SK-N-SH (cell line): ENCODE measurements around the gene MROH7. TPM values are rescaled to one million over a fixed set of nuclear protein-coding genes. Genes with fewer than 3 reads are reported as not detected.
A peak's percentile ranks its signal among the peaks of the same experiment; 100 is the strongest.

ENCODE experiments used
- CTCF ChIA-PET: fragments of 300-600, 350-600 bp; formaldehyde crosslinking; extraction: SDS; loops from one replicate; lab custom pipeline; 2021; lab: Yijun Ruan, JAX
- POLR2A ChIA-PET: fragments of 350-600 bp; sonication (Branson Sonifier 250); formaldehyde crosslinking; extraction: SDS; loops from one replicate; lab custom pipeline; 2020; ENCODE audit warnings: antibody characterized with exemption, inconsistent platforms; lab: Yijun Ruan, JAX
- DNase-seq: peaks from one replicate; pipeline ENCODE4 v3.0.0; 2012
- H2AFZ ChIP-seq: fragments of 200-600 bp; sonication (generic); 2 replicates; pipeline ENCODE4 v1.8.1; 2016; ENCODE audit warnings: antibody characterized with exemption, mild to moderate bottlenecking, low read depth
- H3F3A ChIP-seq: fragments of 200-600 bp; sonication (generic); replicated peaks from 2 replicates; pipeline ENCODE3; 2016; ENCODE audit warnings: antibody characterized with exemption, mild to moderate bottlenecking; ENCODE audit not compliant: insufficient read depth
- H3K27ac ChIP-seq, 2 experiments: fragments of 200-500 bp in 1 of 2; fragments of 200-600 bp in 1 of 2; sonication (Bioruptor generic) in 1 of 2; sonication (generic), shearing (Covaris generic) in 1 of 2; 2 replicates each; pipeline versions ENCODE4 v1.5.1 to v1.6.1; 2014 to 2016; ENCODE audit warnings: low read depth in 2 of 2, inconsistent platforms in 1 of 2, low read length in 1 of 2, mild to moderate bottlenecking in 1 of 2, mixed read lengths in 1 of 2
- H3K27me3 ChIP-seq: fragments of 200-600 bp; sonication (generic), shearing (Covaris generic); 2 replicates; pipeline ENCODE4 v1.6.1; 2016; ENCODE audit warnings: mixed run types; ENCODE audit not compliant: insufficient read depth
- H3K36me3 ChIP-seq, 2 experiments: fragments of 200-500 bp in 1 of 2; fragments of 200-600 bp in 1 of 2; sonication (Bioruptor generic) in 1 of 2; sonication (generic) in 1 of 2; replicated peaks in 1 of 2; 2 replicates each; pipeline versions ENCODE3 to v1.5.1; 2014 to 2016; ENCODE audit warnings: low read length in 1 of 2, mild to moderate bottlenecking in 1 of 2; ENCODE audit not compliant: insufficient read depth in 2 of 2, control insufficient read depth in 1 of 2
- H3K4me1 ChIP-seq, 2 experiments: fragments of 200-500 bp in 1 of 2; fragments of 200-600 bp in 1 of 2; sonication (Bioruptor generic) in 1 of 2; sonication (generic), shearing (Covaris generic) in 1 of 2; 2 replicates each; pipeline versions ENCODE4 v1.5.1 to v1.6.1; 2014 to 2016; ENCODE audit warnings: low read depth in 1 of 2, low read length in 1 of 2, mixed run types in 1 of 2; ENCODE audit not compliant: insufficient read depth in 2 of 2, control insufficient read depth in 1 of 2
- H3K4me2 ChIP-seq: fragments of 200-600 bp; sonication (generic), shearing (Covaris generic); 2 replicates; pipeline ENCODE4 v1.6.1; 2017; ENCODE audit warnings: mixed run types
- H3K4me3 ChIP-seq, 2 experiments: fragments of 200-500 bp in 1 of 2; fragments of 200-600 bp in 1 of 2; sonication (Bioruptor generic) in 1 of 2; sonication (generic), shearing (Covaris generic) in 1 of 2; 2 replicates each; pipeline versions ENCODE4 v1.5.1 to v1.8.1; 2014 to 2016; ENCODE audit warnings: low read depth in 2 of 2, inconsistent platforms in 1 of 2, low read length in 1 of 2, mild to moderate bottlenecking in 1 of 2, mixed read lengths in 1 of 2, moderate library complexity in 1 of 2
- H3K79me2 ChIP-seq: fragments of 200-600 bp; sonication (generic); 2 replicates; pipeline ENCODE4 v1.8.1; 2017; ENCODE audit warnings: mild to moderate bottlenecking; ENCODE audit not compliant: insufficient read depth
- H3K9ac ChIP-seq: fragments of 200-600 bp; sonication (generic); 2 replicates; pipeline ENCODE4 v1.6.1; 2017; ENCODE audit warnings: mixed run types
- H3K9me2 ChIP-seq: fragments of 200-600 bp; sonication (generic); 2 replicates; pipeline ENCODE4 v1.6.1; 2017; ENCODE audit warnings: mixed run types
- H3K9me3 ChIP-seq: fragments of 200-600 bp; sonication (generic); 2 replicates; pipeline ENCODE4 v1.6.1; 2017; ENCODE audit warnings: mixed run types, mild to moderate bottlenecking, moderate library complexity
- H4K20me1 ChIP-seq: fragments of 200-600 bp; sonication (generic); 2 replicates; pipeline ENCODE4 v1.6.1; 2017; ENCODE audit warnings: mild to moderate bottlenecking, mixed run types; ENCODE audit not compliant: insufficient read depth
- POLR2AphosphoS5 ChIP-seq: IDR thresholded peaks from 2 replicates; pipeline ENCODE4 v1.6.1; 2012; ENCODE audit warnings: low read depth, low read length
- RAD21 ChIP-seq: IDR thresholded peaks from 2 replicates; pipeline ENCODE4 v1.6.1; 2012; ENCODE audit warnings: mild to moderate bottlenecking, low read length
- SMC3 ChIP-seq: IDR thresholded peaks from 2 replicates; pipeline ENCODE4 v1.6.1; 2012; ENCODE audit warnings: low read depth, low read length, improper control_type of control experiment
- TAF1 ChIP-seq: IDR thresholded peaks from 2 replicates; pipeline ENCODE4 v1.6.1; 2012; ENCODE audit warnings: low read depth, mild to moderate bottlenecking, low read length, moderate library complexity, borderline replicate concordance
- TCF12 ChIP-seq: IDR thresholded peaks from 2 replicates; pipeline ENCODE4 v1.4.0; 2012
- TEAD4 ChIP-seq: IDR thresholded peaks from 2 replicates; pipeline ENCODE4 v1.4.0; 2012; ENCODE audit warnings: mild to moderate bottlenecking, borderline replicate concordance; ENCODE audit not compliant: insufficient read depth
- WGBS: methylation state at CpG from one replicate; pipeline ENCODE4 v1.1.6; 2017; ENCODE audit warnings: low lambda C conversion rate; 5-methylcytosine and 5-hydroxymethylcytosine counted together
- polyA plus RNA-seq, 3 experiments: library from polyadenylated mRNA; depleted of rRNA; stranded (reverse); fragments of >200 nt; gene quantifications; 2 replicates each; pipeline ENCODE4 v1.2.3, GENCODE V29; 2012
- TF ChIP-seq, protein P1 (sequence below): IDR thresholded peaks from 2 replicates; pipeline ENCODE4 v1.6.1; 2012; ENCODE audit warnings: mild to moderate bottlenecking, low read depth, low read length, moderate library complexity
- TF ChIP-seq, protein P2 (sequence below): fragments of 200-600 bp; sonication (generic); IDR thresholded peaks from 2 replicates; pipeline ENCODE4 v1.6.1; 2017; ENCODE audit warnings: antibody characterized with exemption, mild to moderate bottlenecking, moderate library complexity
- TF ChIP-seq, protein P3 (sequence below): fragments of 150-350 bp; IDR thresholded peaks from 2 replicates; pipeline ENCODE4 v1.6.1; 2017; ENCODE audit warnings: antibody characterized with exemption, low read length, low read depth, borderline replicate concordance

MROH7 gene
- polyA plus RNA-seq, 1 of the 3 experiments (the other 2 are of a cell fraction) = 0.51 TPM

DNA sequence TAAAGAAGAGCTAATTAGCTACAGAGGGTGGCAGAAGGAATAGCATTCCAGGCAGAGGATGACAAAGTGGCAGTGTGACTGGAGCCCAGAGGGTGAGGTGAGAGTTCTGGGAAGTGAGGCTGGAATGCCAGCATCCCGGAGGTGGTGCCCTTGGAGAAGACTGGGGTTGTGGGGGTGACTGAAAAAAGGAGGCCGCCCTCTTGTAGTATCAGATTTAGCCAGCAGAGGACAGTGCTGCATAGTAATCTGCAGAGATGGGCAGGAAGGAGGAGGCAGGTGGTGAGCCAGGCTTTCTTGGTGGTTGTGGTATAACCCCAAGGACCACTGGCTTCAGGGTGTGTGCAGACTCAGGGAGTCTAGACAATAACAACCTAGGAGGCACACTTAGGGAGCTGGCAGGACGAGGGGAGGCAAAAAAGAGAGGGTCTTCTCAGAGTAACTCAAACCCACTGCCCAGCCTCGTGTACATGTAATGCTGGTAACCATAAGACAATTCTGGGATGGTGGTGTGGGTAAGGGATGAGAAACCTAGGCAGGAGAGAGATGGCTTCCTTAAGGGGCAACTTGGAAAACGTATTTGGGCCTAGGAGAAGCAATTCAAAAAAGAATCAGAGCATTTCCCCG lies 30.5 kb downstream of the MROH7 start:
- H3K4me3 ChIP-seq = peak overlapping the region in 1 of 2 experiments; percentile 41; a peak in 1 of 4 replicates
- ChIA-PET POLR2A (no interaction called here), CTCF (interaction anchor here (0.6 to 3.7 kb wide), 12 partner anchors 9 to 167 kb away, joined by 3 to 20 read pairs (median 4); no protein-coding TSS in a partner anchor)
- no peaks in the 10 kb centered on the region for H4K20me1 ChIP-seq
- no peaks in the 10 kb centered on the region; the same call in 1 of the 2 replicates for H3K27me3 ChIP-seq
- no peak overlapping the region for H2AFZ ChIP-seq
- no peaks in the 10 kb centered on the region for H3K4me1 ChIP-seq
- no peaks in the 10 kb centered on the region for H3K79me2 ChIP-seq
- 35% methylated on average over 6 of the region's 6 CpGs for whole genome bisulfite sequencing
- H3K9ac ChIP-seq = no peak overlapping the region
- no peak overlapping the region for H3K27ac ChIP-seq
- no peaks in the 10 kb centered on the region for H3K9me3 ChIP-seq
- peak; percentile 78 for DNase-seq
- H3K4me2 ChIP-seq = no peak overlapping the region
- H3K36me3 ChIP-seq = no peaks in the 10 kb centered on the region
- no peaks in the 10 kb centered on the region for H3K9me2 ChIP-seq
- TF ChIP-seq, protein P1, sequence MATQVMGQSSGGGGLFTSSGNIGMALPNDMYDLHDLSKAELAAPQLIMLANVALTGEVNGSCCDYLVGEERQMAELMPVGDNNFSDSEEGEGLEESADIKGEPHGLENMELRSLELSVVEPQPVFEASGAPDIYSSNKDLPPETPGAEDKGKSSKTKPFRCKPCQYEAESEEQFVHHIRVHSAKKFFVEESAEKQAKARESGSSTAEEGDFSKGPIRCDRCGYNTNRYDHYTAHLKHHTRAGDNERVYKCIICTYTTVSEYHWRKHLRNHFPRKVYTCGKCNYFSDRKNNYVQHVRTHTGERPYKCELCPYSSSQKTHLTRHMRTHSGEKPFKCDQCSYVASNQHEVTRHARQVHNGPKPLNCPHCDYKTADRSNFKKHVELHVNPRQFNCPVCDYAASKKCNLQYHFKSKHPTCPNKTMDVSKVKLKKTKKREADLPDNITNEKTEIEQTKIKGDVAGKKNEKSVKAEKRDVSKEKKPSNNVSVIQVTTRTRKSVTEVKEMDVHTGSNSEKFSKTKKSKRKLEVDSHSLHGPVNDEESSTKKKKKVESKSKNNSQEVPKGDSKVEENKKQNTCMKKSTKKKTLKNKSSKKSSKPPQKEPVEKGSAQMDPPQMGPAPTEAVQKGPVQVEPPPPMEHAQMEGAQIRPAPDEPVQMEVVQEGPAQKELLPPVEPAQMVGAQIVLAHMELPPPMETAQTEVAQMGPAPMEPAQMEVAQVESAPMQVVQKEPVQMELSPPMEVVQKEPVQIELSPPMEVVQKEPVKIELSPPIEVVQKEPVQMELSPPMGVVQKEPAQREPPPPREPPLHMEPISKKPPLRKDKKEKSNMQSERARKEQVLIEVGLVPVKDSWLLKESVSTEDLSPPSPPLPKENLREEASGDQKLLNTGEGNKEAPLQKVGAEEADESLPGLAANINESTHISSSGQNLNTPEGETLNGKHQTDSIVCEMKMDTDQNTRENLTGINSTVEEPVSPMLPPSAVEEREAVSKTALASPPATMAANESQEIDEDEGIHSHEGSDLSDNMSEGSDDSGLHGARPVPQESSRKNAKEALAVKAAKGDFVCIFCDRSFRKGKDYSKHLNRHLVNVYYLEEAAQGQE = no peak
- TF ChIP-seq, protein P2, sequence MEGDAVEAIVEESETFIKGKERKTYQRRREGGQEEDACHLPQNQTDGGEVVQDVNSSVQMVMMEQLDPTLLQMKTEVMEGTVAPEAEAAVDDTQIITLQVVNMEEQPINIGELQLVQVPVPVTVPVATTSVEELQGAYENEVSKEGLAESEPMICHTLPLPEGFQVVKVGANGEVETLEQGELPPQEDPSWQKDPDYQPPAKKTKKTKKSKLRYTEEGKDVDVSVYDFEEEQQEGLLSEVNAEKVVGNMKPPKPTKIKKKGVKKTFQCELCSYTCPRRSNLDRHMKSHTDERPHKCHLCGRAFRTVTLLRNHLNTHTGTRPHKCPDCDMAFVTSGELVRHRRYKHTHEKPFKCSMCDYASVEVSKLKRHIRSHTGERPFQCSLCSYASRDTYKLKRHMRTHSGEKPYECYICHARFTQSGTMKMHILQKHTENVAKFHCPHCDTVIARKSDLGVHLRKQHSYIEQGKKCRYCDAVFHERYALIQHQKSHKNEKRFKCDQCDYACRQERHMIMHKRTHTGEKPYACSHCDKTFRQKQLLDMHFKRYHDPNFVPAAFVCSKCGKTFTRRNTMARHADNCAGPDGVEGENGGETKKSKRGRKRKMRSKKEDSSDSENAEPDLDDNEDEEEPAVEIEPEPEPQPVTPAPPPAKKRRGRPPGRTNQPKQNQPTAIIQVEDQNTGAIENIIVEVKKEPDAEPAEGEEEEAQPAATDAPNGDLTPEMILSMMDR = peak; percentile 82
- TF ChIP-seq TEAD4 (no peak), SMC3 (peak; percentile 94), RAD21 (peak; percentile 89), TAF1 (no peak)
- no peaks in the 10 kb centered on the region for H3F3A ChIP-seq

DNA sequence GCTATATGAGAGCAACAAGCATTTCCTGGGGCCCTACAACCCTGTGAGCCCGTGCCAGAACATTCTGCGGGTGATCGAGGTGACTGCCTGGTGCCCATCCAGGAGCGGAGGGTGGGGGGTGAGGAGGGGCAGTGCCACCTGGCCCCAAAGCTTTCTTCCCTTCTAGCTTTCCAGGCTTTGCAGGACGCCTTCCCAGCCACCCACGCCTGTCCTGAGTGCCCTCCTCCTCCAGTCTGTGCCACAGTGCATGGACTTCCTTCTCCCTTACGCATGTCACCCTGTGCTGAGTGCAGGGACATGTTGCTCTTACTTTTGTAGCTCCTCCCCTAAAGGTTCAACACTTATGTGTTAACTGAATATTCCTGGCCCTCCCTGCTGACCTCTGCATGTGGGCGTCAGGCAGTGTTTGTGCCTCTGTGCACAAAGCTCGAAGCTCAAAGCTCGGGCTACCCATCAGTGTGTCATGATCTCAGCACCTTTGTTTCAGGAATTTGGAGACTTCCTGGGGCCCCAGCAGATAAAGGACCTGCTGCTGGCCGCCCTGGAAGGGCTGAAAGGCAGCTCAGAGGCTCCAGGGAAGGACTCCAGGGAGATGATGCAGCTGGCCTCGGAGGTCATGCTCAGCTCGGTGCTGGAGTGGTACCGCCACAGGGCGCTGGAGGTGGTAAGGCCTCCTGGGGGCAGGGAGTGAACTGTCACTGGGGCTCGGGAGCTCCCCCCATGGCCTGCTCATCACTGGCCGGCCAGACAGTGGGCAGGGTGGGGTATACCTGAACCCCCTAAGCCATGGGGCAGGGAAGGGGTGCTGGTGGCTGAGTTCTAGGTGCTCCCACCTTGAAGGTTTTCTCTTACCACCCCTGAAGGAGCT lies 37.4 kb downstream of the MROH7 start:
- Histone ChIP-seq H3K9me2 (no peaks in the 10 kb centered on the region), H3K36me3 (no peaks in the 10 kb centered on the region), H3K27me3 (no peaks in the 10 kb centered on the region), H3K9ac (no peak overlapping the region), H2AFZ (no peak overlapping the region), H3K4me1 (no peaks in the 10 kb centered on the region; a peak in 1 of 4 replicates), H3F3A (no peaks in the 10 kb centered on the region), H4K20me1 (no peaks in the 10 kb centered on the region), H3K4me2 (no peak overlapping the region), H3K27ac (no peak overlapping the region), H3K9me3 (no peaks in the 10 kb centered on the region), H3K79me2 (no peaks in the 10 kb centered on the region), H3K4me3 (no peak overlapping the region)
- POLR2A ChIA-PET = no interaction called here
- WGBS = 71% methylated on average over 8 of the region's 17 CpGs
- DNase-seq = no peak
- CTCF ChIA-PET = interaction anchor here (3.4 kb wide), 1 partner anchor 113 kb away, joined by 11 read pairs; no protein-coding TSS in a partner anchor
- TF ChIP-seq POLR2AphosphoS5 (no peak), TCF12 (no peak)
- TF ChIP-seq, protein P2 = no peak
- TF ChIP-seq, protein P1 = no peak
- TF ChIP-seq, protein P3, sequence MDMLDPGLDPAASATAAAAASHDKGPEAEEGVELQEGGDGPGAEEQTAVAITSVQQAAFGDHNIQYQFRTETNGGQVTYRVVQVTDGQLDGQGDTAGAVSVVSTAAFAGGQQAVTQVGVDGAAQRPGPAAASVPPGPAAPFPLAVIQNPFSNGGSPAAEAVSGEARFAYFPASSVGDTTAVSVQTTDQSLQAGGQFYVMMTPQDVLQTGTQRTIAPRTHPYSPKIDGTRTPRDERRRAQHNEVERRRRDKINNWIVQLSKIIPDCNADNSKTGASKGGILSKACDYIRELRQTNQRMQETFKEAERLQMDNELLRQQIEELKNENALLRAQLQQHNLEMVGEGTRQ = no peak
